ENCODE measurements around the gene GFY. TPM values are rescaled to one million over a fixed set of nuclear protein-coding genes. Genes with fewer than 3 reads are reported as not detected.

Gene GFY
- total and polyA plus RNA-seq, 2 donors (not counting 1 experiment from before 2014, with no cell fraction given) = not detected

DNA sequence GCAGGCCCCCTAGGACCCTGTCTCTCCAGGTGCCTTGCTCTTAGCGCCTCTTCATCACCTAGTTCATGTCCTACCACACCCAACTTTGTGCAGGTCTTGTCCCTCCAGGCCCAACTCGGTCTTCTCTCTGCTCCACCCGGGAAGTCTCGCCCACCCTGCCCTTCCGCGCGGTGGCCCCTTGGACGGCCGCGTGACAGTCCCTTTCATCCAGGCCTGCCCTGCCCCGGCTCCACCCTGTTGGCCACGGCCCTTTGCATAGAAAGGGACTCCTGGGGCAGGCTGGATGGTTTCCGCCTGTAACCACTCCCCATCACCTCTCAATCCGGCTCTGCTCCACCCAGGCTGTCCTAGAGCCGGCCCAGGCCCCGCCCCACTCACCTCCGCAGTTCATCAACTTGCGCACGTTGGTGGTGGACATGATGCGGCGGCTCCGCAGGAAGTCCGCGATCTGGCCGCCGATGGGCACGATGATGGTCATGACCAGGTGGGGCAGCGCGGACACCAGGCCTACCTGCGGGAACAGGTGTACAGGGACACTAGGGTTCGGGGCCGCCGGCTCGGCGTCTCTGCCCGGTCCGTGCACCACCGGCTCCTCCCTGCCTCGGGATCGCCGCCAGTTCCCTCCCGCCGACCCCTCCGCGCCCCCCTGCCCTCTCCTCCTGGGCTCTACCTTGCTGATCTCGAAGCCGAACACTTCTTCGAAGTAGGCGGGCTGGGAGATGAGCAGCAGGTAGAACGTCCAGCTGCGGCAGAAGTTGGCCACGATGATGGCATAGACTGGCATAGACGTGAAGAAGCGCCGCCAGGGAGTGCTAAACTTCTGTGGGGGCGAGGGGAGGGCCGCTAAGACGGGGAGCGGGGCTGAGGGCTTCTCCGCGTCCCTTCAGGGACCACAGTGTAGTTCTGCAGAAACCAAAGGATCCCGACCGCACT is 7.2 kb downstream of the GFY start:
- ATAC-seq (ENCODE audit: low read depth) = peak; percentile 64
- Histone ChIP-seq H3K27ac (ENCODE audit: low read length in 2 of 2) (no peak overlapping the region), H3K9me3 (ENCODE audit: control extremely low read depth in 1 of 3, control insufficient read depth in 2 of 3, insufficient read depth in 1 of 3, low read length in 2 of 3) (peaks cover 0 to 71% (median 4%) of the 10 kb centered on the region in 3 donors), H2AFZ (ENCODE audit: insufficient read depth, low read depth, low read length, poor library complexity, severe bottlenecking) (peak overlapping the region; percentile 33), H3K4me1 (ENCODE audit: control insufficient read depth in 2 of 2, insufficient read depth in 2 of 2, low read length in 2 of 2) (peaks cover 51 to 54% of the 10 kb centered on the region in 2 donors), H3K9ac (ENCODE audit: low read length) (no peak overlapping the region), H3K4me3 (ENCODE audit: control extremely low read depth in 1 of 5, extremely low read depth in 1 of 5, insufficient read depth in 1 of 5, low read depth in 2 of 5, low read length in 4 of 5) (no peak overlapping the region), H3K79me2 (ENCODE audit: control insufficient read depth, insufficient read depth, low read length) (no peaks in the 10 kb centered on the region), H3K27me3 (replicated peaks in 1 of 4; ENCODE audit: control extremely low read depth in 1 of 4, control insufficient read depth in 3 of 4, insufficient read depth in 4 of 4, low read length in 3 of 4) (peaks cover 0 to 99% (median 64%) of the 10 kb centered on the region in 4 experiments), H3K36me3 (replicated peaks in 1 of 2; ENCODE audit: control extremely low read depth in 1 of 2, control insufficient read depth in 1 of 2, extremely low read depth in 1 of 2, insufficient read depth in 2 of 2, low read length in 1 of 2) (no peaks in the 10 kb centered on the region), H4K20me1 (ENCODE audit: control insufficient read depth, insufficient read depth, low read length, poor library complexity, severe bottlenecking) (no peaks in the 10 kb centered on the region), H3K4me2 (replicated peaks; ENCODE audit: low read depth, low read length, poor library complexity, severe bottlenecking) (peak overlapping the region; percentile 61)
- H3K4me1 Mint-ChIP-seq = peaks cover 52% of the 10 kb centered on the region
- ChIA-PET POLR2A (interaction anchor here (0.6 kb wide), 2 partner anchors 48 to 106 kb away, joined by 5 to 6 read pairs; no protein-coding TSS in a partner anchor), CTCF (interaction anchor here (0.5 to 1.3 kb wide), 3 partner anchors 12 to 211 kb away, joined by 3 to 5 read pairs (median 3); no protein-coding TSS in a partner anchor)
- no peaks in the 10 kb centered on the region for H3K9me3 Mint-ChIP-seq (ENCODE audit: insufficient read depth)
- peaks cover 72% of the 10 kb centered on the region for H3K27me3 Mint-ChIP-seq
- 14% methylated on average over 63 of the region's 63 CpGs for WGBS (ENCODE audit: insufficient coverage)
- intact Hi-C loops (cut with micrococcal nuclease) = no loop called here
- peak; percentile 55 for DNase-seq
- peak overlapping the region; percentile 56 for H3K27ac Mint-ChIP-seq
- TF ChIP-seq CTCF (IDR thresholded peaks at IDR 0.05) (no peak), EZH2 (IDR thresholded peaks at IDR 0.05; ENCODE audit: borderline replicate concordance, insufficient read depth, low read depth, low read length, poor library complexity, severe bottlenecking) (no peak)
- peak overlapping the region; percentile 18 for H3K4me3 Mint-ChIP-seq

Measured in B cell (primary cell).